ENCODE results near the gene LGI4.
A peak's percentile ranks its signal among the peaks of the same experiment; 100 is the strongest.
"Not testable (repeated sequence)": the region's sequence is repeated elsewhere in the genome, so short reads cannot be mapped to it uniquely, and the experiment has no call there.

The LGI4 gene

DNA sequence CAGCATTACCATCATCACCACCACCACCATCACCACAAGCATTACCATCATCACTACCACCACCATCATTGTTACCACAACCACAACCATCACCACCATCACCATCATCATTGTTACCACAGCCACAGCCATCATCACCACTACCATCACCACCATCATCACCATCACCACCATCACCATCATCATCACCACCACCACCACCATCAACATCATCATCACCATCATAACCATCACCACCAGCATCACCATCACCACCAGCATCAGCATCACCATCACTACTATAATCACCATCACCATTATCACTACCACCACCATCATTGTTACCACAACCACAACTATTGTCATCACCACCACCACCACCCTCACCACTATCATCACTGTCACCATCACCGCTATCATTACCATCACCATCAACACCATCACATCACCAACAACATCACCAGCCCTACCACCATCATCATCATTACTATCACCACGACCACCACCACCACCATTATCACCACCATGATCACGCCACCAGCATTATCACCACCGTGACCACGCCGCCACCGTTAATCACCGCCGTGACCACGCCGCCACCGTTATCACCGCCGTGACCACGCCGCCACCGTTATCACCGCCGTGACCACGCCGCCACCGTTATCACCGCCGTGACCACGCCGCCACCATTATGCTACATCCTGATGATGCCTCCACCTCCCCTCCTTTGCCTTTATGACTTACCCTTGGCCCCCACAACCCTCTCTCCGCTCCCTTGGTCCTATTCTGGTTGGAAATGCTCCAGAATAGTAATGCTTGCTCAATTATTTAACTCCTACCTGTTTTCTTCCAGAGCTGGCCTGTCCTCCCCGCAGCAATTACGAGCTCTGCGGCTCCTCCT, 29.2 kb downstream of the LGI4 start:
- DNase-seq = no peak

DNA sequence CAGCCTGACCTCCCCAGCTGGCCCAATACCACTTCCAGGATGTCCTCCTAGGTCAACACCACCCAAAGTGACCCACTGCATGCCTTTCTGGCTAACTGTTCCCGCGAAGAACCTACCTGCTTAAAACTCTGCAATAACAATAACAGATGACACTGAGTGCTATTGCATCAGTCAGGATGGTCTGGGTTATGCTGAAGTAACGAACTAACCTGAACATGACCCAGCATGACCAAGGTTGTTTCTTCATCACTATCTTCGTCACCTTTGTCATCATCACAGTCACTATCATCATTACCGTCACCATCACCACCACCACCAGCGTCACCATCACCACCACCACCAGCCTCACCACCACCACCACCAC, 29.8 kb downstream of the LGI4 start:
- no peak for DNase-seq

DNA sequence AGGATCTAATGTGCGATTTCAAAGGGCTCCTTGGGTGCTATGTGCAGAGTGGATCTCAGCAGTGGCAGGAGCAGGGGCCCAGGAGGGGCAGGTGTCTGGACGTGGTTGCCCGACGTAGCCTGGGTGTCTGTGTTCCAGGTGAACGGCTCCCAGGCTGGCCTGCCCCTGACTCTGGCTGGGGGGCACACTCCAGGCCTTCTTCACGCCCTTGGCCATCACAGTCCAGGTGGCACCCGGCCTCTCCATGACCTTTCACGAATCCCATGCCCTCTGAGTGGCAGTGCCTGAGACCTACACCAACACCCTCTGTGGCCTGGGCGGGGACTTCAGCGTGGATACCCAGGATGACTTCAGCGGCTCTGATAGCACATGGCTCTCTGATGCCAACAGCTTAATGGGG, 30.5 kb downstream of the LGI4 start:
- DNase-seq = no peak

- DNase-seq = not testable (repeated sequence)
These were observed 31.2 kb downstream of the LGI4 start for GRCh38 chr19:35103614-35104013.

GRCh38 chr19:35101949-35102348, 32.9 kb downstream of the LGI4 start:
- DNase-seq = not testable (repeated sequence)

DNA sequence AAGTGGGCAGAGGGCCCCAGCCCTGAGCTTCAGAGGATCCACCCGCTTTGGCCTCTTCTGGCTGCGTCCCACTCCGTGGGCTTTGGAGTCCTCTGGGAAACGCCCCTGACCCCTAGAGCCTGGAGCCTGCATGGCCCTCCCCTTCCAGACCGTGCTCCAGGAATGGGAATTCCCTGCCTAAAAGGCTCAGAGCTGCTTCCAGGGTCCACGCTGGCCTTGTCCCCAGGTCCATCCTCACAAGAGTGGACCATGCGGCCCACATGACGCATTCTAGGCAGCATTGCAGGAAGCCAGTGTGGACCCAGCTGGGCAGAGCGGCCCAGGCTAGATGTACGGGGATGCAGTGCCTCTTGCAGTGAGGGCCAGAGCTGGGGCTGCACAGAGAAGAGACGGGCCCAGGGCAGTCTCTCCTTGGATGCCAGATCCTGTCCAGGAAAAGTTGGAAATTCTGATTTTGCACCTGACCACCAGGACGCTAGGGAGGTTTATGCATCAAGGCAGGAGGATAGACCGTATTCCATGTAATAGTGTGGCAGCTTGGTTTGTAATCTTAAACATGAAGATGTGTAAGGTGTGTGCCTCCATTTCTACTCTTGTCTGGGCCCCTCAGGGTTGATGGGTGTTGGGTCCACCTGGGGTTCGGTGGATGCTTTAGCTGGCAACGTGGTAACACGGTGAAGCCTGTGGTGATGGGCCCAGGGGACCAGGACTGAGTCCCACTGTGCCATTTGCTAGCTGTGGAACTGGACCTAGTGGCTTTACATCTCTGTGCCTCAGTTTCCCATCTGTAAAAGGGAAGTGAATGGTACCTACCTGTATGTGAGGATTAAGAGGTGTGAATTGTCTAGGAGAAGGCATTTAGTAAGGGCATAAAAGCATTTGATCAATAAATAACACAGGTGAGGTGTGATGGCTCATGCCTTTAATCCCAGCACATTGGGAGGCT, 34.0 kb downstream of the LGI4 start:
- DNase-seq = no peak

GRCh38 chr19:35099897-35100275, 35.0 kb downstream of the LGI4 start:
- no peak for DNase-seq

DNA sequence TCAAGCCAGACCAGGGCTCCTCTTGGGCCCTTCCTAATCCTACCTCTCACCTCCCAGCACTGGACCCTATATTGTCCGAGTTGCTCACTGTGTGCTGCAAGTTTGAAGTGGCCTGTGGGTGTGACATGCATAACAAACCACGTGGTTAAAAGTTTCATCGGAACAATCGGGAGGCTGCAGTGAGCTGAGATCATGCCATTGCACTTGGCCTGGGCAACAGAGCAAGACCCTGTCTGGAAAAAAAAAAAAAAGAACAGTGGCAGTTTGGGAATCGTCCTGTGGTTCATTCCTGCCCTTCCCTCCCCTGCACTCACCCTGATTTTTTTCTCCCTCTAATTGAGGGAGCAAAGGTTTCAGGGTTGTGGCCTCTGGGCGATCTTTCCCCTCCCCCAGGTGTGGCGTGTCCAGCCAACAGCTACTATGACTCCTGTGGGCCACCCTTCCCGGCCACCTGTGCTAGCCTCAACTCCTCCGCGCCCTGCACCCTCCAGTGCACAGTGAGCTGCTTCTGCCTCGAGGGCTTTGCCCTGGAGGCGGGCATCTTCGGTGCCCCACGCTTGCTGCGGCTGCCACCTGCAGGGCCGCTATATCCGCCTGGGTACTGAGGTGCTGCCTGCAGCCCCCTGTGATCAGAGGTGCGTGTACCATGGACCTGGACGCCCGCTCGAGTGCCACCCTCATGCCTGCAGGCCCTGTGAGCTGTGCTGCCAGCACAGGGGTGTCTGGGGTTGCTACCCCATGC, 35.5 kb downstream of the LGI4 start:
- DNase-seq = no peak

GRCh38 chr19:35098413-35099049, 36.3 kb downstream of the LGI4 start:
- DNase-seq = no peak

GRCh38 chr19:35095667-35096368, 39.0 kb downstream of the LGI4 start:
- no peak for DNase-seq

DNA sequence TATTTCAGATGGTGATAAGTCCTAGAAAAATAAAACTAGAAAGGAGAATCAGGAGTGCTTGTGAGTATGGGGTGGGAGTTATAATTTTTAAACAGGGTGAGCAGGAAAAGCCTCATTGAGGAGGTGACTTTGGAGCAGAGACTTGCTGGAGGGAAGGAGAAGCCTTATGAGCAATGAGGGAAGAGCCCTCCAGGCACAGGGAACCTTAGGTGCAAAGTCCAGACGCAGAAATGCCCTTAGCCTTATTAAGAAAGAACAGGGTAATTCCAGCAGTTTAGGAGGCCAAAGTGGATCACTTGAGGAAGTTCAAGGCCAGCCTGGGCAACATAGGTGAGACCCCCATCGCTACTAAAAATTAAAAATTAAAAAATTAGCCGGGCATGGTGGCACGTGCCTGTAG, 40.2 kb downstream of the LGI4 start:
- no peak for DNase-seq

- no peak for DNase-seq
These were observed 40.8 kb downstream of the LGI4 start for GRCh38 chr19:35093941-35094647.

DNA sequence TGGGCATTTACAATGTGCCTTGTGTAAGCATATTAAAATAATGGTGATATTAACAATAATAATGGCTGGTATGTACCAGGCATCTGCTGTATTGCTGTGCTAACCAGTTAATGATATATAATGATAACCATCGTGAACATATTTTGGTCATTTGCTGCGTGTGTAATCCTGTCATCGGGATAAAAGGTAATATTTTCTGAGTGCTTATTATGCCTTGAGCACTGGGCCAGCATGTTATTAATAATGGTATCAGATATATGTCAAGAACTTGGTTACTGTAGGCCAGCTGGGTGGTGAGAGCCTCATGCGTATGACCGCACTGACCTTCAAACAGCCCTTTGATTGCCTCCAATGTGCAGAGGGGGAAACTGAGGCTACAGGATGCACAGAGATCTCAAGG, 41.4 kb downstream of the LGI4 start:
- DNase-seq = no peak

- peak; percentile 29 to 33 for DNase-seq
These were observed 44.2 kb downstream of the LGI4 start for GRCh38 chr19:35090506-35091214.

GRCh38 chr19:35090160-35090505, 44.7 kb downstream of the LGI4 start:
- no peak for DNase-seq

DNA sequence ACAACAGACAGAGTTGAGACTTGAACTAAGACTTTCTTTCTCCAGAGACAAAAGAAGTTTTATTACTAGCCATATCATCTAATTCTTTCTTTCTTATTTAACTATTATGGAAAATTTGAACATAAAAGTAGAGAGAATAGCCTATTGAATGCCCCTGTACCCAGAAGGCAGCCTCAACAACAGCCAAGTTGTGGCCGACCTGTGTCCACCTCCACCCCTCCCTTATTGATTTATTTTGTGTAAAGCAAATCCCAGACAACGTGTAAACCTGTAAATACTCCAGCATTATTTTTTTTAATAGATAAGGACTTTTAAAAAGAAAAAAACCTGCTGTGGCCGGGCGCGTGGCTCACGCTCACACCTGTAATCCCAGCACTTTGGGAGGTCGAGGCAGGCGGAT, 45.3 kb downstream of the LGI4 start:
- DNase-seq = no peak

- no peak for DNase-seq
These were observed 46.5 kb downstream of the LGI4 start for GRCh38 chr19:35088131-35088913.

DNA sequence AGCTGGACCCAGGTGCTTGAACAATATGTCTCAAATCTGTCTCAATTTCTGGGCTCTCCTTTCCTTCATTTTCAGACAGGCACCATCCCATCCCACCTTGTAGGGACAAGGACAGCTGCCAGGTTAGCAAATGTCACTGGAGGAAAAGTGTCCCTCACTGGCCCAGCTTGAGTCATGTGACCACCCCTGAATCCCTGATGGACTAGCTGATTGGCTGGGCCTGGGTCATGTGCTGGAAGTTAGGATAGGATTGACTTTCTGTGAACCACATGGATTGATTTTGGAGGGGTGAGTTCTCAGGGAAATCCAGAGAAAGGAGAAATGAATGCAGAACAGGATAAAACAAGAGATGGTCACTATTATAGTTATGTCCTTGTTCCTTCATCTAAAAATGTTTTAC, 47.5 kb downstream of the LGI4 start:
- no peak for DNase-seq

DNA sequence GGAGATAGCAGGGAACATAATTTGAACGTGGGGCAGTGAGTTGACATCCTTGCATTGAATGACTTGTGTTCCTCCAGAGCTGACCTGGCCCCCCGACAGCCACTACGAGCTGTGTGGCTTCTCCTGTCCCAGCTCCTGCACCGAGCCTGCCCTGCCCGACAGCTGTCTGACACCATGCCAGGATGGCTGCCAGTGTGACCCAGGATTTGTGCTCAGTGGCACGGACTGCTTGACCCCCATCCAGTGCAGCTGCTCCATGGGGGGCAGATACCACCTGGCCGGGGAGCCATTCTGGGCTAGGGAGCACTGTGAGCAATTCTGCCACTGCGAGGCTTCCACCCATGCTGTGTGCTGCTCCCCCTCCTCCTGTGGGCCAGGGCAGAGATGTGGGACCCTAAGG, 48.4 kb downstream of the LGI4 start:
- DNase-seq = no peak

DNA sequence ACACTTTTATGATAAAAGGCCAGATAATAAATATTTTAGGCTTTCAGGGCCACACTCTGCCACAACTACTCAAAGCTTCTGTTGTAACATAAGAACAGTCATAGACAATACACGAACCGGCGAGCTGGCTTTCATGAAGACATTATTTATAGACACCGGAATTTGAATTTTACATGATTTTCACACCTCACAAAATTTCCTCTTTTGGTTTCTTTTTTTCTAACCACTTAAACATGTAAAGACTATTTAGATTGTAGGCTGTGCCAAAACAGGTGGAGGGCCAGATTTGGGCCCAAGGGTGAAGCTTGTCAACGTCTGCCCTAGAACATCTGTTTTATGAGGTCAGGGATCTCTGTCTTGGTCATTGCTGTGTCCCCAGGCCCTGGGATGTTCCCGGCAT, 48.9 kb downstream of the LGI4 start:
- DNase-seq = no peak

Measured in activated CD4-positive, alpha-beta T cell treated with anti-CD3 and anti-CD28 coated beads, Interleukin-2, amount 50 U/mL, for 4 hours (primary cell).